ENCODE measurements around the gene ANKRD35. TPM values are rescaled to one million over a fixed set of nuclear protein-coding genes. Genes with fewer than 3 reads are reported as not detected.
"Not testable (repeated sequence)": the region's sequence is repeated elsewhere in the genome, so short reads cannot be mapped to it uniquely, and the experiment has no call there.

Gene ANKRD35
- total RNA-seq, 2 donors from 2014 or later, result not detected

GRCh38 chr1:145828367-145829026, 57.2 kb downstream of the ANKRD35 start:
- Mint-ChIP-seq H3K27ac (peak overlapping the region; percentile 75), H3K4me1 (peaks cover 37% of the 10 kb centered on the region), H3K27me3 (no peaks in the 10 kb centered on the region), H3K36me3 (ENCODE audit: low read depth) (peaks cover 25% of the 10 kb centered on the region), H3K4me3 (peak overlapping the region; percentile 19)
- no peak for DNase-seq
- no peaks in the 10 kb centered on the region for H3K9me3 ChIP-seq (ENCODE audit: control insufficient read depth, low read length, poor library complexity, severe bottlenecking)
- no peak for ATAC-seq

GRCh38 chr1:145827966-145828365, 57.7 kb downstream of the ANKRD35 start:
- DNase-seq (no peak), ATAC-seq (no peak)
- Mint-ChIP-seq H3K36me3 (ENCODE audit: low read depth) (peaks cover 25% of the 10 kb centered on the region), H3K27me3 (no peaks in the 10 kb centered on the region), H3K27ac (peak overlapping the region; percentile 75), H3K4me3 (peak overlapping the region; percentile 41), H3K4me1 (peaks cover 37% of the 10 kb centered on the region)
- no peaks in the 10 kb centered on the region for H3K9me3 ChIP-seq (ENCODE audit: control insufficient read depth, low read length, poor library complexity, severe bottlenecking)

- no peaks in the 10 kb centered on the region for H3K9me3 ChIP-seq (ENCODE audit: control insufficient read depth, low read length, poor library complexity, severe bottlenecking)
- DNase-seq (no peak), ATAC-seq (no peak)
- Mint-ChIP-seq H3K4me1 (peaks cover 34% of the 10 kb centered on the region), H3K27me3 (no peaks in the 10 kb centered on the region), H3K4me3 (peak overlapping the region; percentile 31), H3K36me3 (ENCODE audit: low read depth) (peaks cover 17% of the 10 kb centered on the region), H3K27ac (peak overlapping the region; percentile 41)
Measured at GRCh38 chr1:145826030-145826429, 59.6 kb downstream of the ANKRD35 start.

GRCh38 chr1:145824499-145824842, 61.2 kb downstream of the ANKRD35 start:
- Mint-ChIP-seq H3K36me3 (ENCODE audit: low read depth) (peaks cover 12% of the 10 kb centered on the region), H3K27me3 (no peaks in the 10 kb centered on the region), H3K4me1 (peaks cover 32% of the 10 kb centered on the region), H3K27ac (peak overlapping the region; percentile 94), H3K4me3 (peak overlapping the region; percentile 97)
- H3K9me3 ChIP-seq (ENCODE audit: control insufficient read depth, low read length, poor library complexity, severe bottlenecking), result no peaks in the 10 kb centered on the region
- DNase-seq (no peak), ATAC-seq (no peak)

- Mint-ChIP-seq H3K36me3 (ENCODE audit: low read depth) (peaks cover 9% of the 10 kb centered on the region), H3K4me1 (peaks cover 28% of the 10 kb centered on the region), H3K4me3 (peak within 1 kb of the TSS; percentile 97), H3K27me3 (no peaks in the 10 kb centered on the region), H3K27ac (peak within 1 kb of the TSS; percentile 94)
- H3K9me3 ChIP-seq (ENCODE audit: control insufficient read depth, low read length, poor library complexity, severe bottlenecking), result no peaks in the 10 kb centered on the region
- ATAC-seq, result peak; percentile 97
- peak; percentile 75 to 81 (median 78) for DNase-seq
Measured at GRCh38 chr1:145823565-145824498, 61.8 kb downstream of the ANKRD35 start, which contains the start of the genes POLR3C and RNF115. Gene POLR3C, plus strand, starts transcription at chr1:145824200. Its CDS starts 1,577 bp downstream, at chr1:145825777. Gene RNF115, minus strand, starts transcription at chr1:145824095. Its CDS starts 222 bp downstream, at chr1:145823873.

GRCh38 chr1:145822779-145823331, 62.8 kb downstream of the ANKRD35 start:
- not testable (repeated sequence) for H3K27me3 Mint-ChIP-seq; ATAC-seq; H3K4me3 Mint-ChIP-seq; DNase-seq; H3K9me3 ChIP-seq (ENCODE audit: control insufficient read depth, low read length, poor library complexity, severe bottlenecking); H3K36me3 Mint-ChIP-seq (ENCODE audit: low read depth)
- Mint-ChIP-seq H3K27ac (peak overlapping the region; percentile 94), H3K4me1 (peaks cover 19% of the 10 kb centered on the region)

GRCh38 chr1:145818095-145818494, 67.6 kb downstream of the ANKRD35 start:
- not testable (repeated sequence) for H3K27ac Mint-ChIP-seq; H3K9me3 ChIP-seq (ENCODE audit: control insufficient read depth, low read length, poor library complexity, severe bottlenecking); H3K27me3 Mint-ChIP-seq; H3K4me3 Mint-ChIP-seq; H3K4me1 Mint-ChIP-seq; DNase-seq; H3K36me3 Mint-ChIP-seq (ENCODE audit: low read depth)
- peak; percentile 46 for ATAC-seq

Other genes starting within 250 kb of the ANKRD35 start
- under 1 TPM in 1 of 2 donors, not detected in 1; 0.55 TPM for gene PDZK1, start 178.5 kb downstream of the ANKRD35 start, total RNA-seq
- gene CD160, start 166.4 kb downstream of the ANKRD35 start, total RNA-seq, result under 1 TPM in 1 of 2 donors, not detected in 1; 0.20 TPM
- gene RNF115, start 61.8 kb downstream of the ANKRD35 start, total RNA-seq, result 10 to 100 TPM; 14.0 to 16.6 TPM
- gene POLR3C, start 61.7 kb downstream of the ANKRD35 start, total RNA-seq, result 10 to 100 TPM; 19.3 to 25.1 TPM
- 1 to 10 TPM; 2.1 to 2.2 TPM for gene NUDT17, start 40.2 kb downstream of the ANKRD35 start, total RNA-seq
- 10 to 100 TPM; 19.0 to 20.0 TPM for gene PIAS3, start 26.8 kb downstream of the ANKRD35 start, total RNA-seq
- 1 to 10 TPM in 1 of 2 donors, under 1 TPM in 1; 0.70 to 1.3 TPM for gene ITGA10, start 24.2 kb upstream of the ANKRD35 start, total RNA-seq
- 10 to 100 TPM; 15.7 TPM for gene PEX11B, start 32.9 kb upstream of the ANKRD35 start, total RNA-seq
- gene RBM8A, start 41.6 kb upstream of the ANKRD35 start, total RNA-seq, result 100 to 1,000 TPM; 126 to 130 TPM
- 10 to 100 TPM; 36.6 to 44.1 TPM for gene LIX1L, start 72.2 kb upstream of the ANKRD35 start, total RNA-seq
- gene ANKRD34A, start 78.7 kb upstream of the ANKRD35 start, total RNA-seq, result 1 to 10 TPM in 1 of 2 donors, under 1 TPM in 1; 0.70 to 1.7 TPM
- 10 to 100 TPM; 22.2 to 24.1 TPM for gene POLR3GL, start 78.8 kb upstream of the ANKRD35 start, total RNA-seq
- 100 to 1,000 TPM; 567 to 927 TPM for gene TXNIP, start 110.7 kb upstream of the ANKRD35 start, total RNA-seq
- gene HJV, start 135.9 kb upstream of the ANKRD35 start, total RNA-seq, result not detected